NK-92 treated with Interleukin-12 subunit alpha and Interleukin-12 subunit beta, amount 100 ng/mL, for 24 hours (cell line): Measurements from ENCODE around the gene OSTC.

Experiments
- DNase-seq: peaks from one replicate; lab custom pipeline; 2025; lab: John Stamatoyannopoulos, UW

Gene OSTC

GRCh38 chr4:108650212-108651013 lies at the start of gene OSTC:
TSS of gene OSTC (plus strand) at chr4:108650599. CDS start at chr4:108650656, 57 bp downstream.
- DNase-seq = peak; percentile 83

GRCh38 chr4:108601106-108601505 lies 49.3 kb upstream of the OSTC start:
- no peak for DNase-seq

GRCh38 chr4:108601532-108601931 lies 48.9 kb upstream of the OSTC start:
- DNase-seq = no peak

GRCh38 chr4:108602163-108602562 lies 48.2 kb upstream of the OSTC start:
- no peak for DNase-seq

- DNase-seq = no peak
These were observed 43.2 kb upstream of the OSTC start for GRCh38 chr4:108607079-108607815.

- DNase-seq = no peak
These were observed 39.0 kb upstream of the OSTC start for GRCh38 chr4:108611365-108611764.

GRCh38 chr4:108612365-108612764 lies 38.0 kb upstream of the OSTC start:
- DNase-seq = no peak

GRCh38 chr4:108619372-108620100 lies 30.9 kb upstream of the OSTC start:
- DNase-seq = no peak

GRCh38 chr4:108620101-108620932 lies 30.1 kb upstream of the OSTC start, which contains the start of gene RPL34:
TSS of gene RPL34 (plus strand) at chr4:108620576. CDS start at chr4:108621960, 1,384 bp downstream.
- peak; percentile 87 for DNase-seq

- DNase-seq = no peak
These were observed 29.2 kb upstream of the OSTC start for GRCh38 chr4:108620933-108621905.

GRCh38 chr4:108622022-108622421 lies 28.4 kb upstream of the OSTC start:
- no peak for DNase-seq

- DNase-seq = no peak
These were observed 27.6 kb upstream of the OSTC start for GRCh38 chr4:108622828-108623227.

GRCh38 chr4:108624263-108625056 lies 25.9 kb upstream of the OSTC start:
- DNase-seq = no peak

GRCh38 chr4:108626056-108626455 lies 24.3 kb upstream of the OSTC start:
- no peak for DNase-seq

GRCh38 chr4:108628411-108628810 lies 22.0 kb upstream of the OSTC start:
- no peak for DNase-seq

GRCh38 chr4:108635070-108635655 lies 15.2 kb upstream of the OSTC start:
- DNase-seq = no peak

GRCh38 chr4:108636246-108636645 lies 14.2 kb upstream of the OSTC start:
- DNase-seq = no peak

- DNase-seq = no peak
These were observed 12.5 kb upstream of the OSTC start for GRCh38 chr4:108637856-108638255.

GRCh38 chr4:108644237-108644636 lies 6.2 kb upstream of the OSTC start:
- DNase-seq = no peak
